Measurements from ENCODE around the gene SLC9A1.

- TF ChIP-seq CTCF (IDR thresholded peaks at IDR 0.05) (no peak), POLR2A (IDR thresholded peaks at IDR 0.05) (no peak)
Measured at GRCh38 chr1:27113861-27114260, 41.1 kb downstream of the SLC9A1 start.

Data from right lobe of liver (tissue), 4 donors.